NOMO-1 treated with dmso at 0.1 percent for 144 hours (cell line): Measurements from ENCODE around the gene PLCB1.
"Not testable (repeated sequence)": the region's sequence is repeated elsewhere in the genome, so short reads cannot be mapped to it uniquely, and the experiment has no call there.

Source experiments
- DNase-seq: peaks from one replicate; lab custom pipeline; 2025; ENCODE audit not compliant: unreplicated experiment; lab: John Stamatoyannopoulos, UW

The PLCB1 gene

GRCh38 chr20:8131598-8132483 lies at the start of gene PLCB1:
TSS of gene PLCB1 (plus strand) at chr20:8132266. CDS start at chr20:8132652, 386 bp downstream.
- peak; percentile 80 for DNase-seq

- DNase-seq: no peak
Observed at GRCh38 chr20:8082989-8083388, 49.1 kb upstream of the PLCB1 start.

- no peak for DNase-seq
Observed at GRCh38 chr20:8089668-8090067, 42.4 kb upstream of the PLCB1 start.

GRCh38 chr20:8094415-8094818 lies 37.6 kb upstream of the PLCB1 start:
- DNase-seq: no peak

GRCh38 chr20:8094850-8095249 lies 37.2 kb upstream of the PLCB1 start:
- DNase-seq: peak; percentile 71

GRCh38 chr20:8095648-8096572 lies 36.2 kb upstream of the PLCB1 start:
- no peak for DNase-seq

GRCh38 chr20:8097307-8097706 lies 34.8 kb upstream of the PLCB1 start:
- no peak for DNase-seq

GRCh38 chr20:8104252-8104651 lies 27.8 kb upstream of the PLCB1 start:
- DNase-seq: no peak

GRCh38 chr20:8114612-8115011 lies 17.5 kb upstream of the PLCB1 start:
- not testable (repeated sequence) for DNase-seq

- no peak for DNase-seq
Observed at GRCh38 chr20:8115436-8115835, 16.6 kb upstream of the PLCB1 start.

GRCh38 chr20:8116067-8116811 lies 15.8 kb upstream of the PLCB1 start:
- DNase-seq: no peak

- no peak for DNase-seq
Observed at GRCh38 chr20:8117636-8118035, 14.4 kb upstream of the PLCB1 start.

GRCh38 chr20:8118039-8118438 lies 14.0 kb upstream of the PLCB1 start:
- no peak for DNase-seq

- no peak for DNase-seq
Observed at GRCh38 chr20:8118760-8119159, 13.3 kb upstream of the PLCB1 start.

- DNase-seq: no peak
Observed at GRCh38 chr20:8121666-8122065, 10.4 kb upstream of the PLCB1 start.

- DNase-seq: no peak
Observed at GRCh38 chr20:8124639-8125038, 7.4 kb upstream of the PLCB1 start.

GRCh38 chr20:8126181-8126580 lies 5.9 kb upstream of the PLCB1 start:
- DNase-seq: no peak

- DNase-seq: no peak
Observed at GRCh38 chr20:8126841-8127378, 5.2 kb upstream of the PLCB1 start.

GRCh38 chr20:8127553-8128255 lies 4.4 kb upstream of the PLCB1 start:
- no peak for DNase-seq
